Endothelial cell of umbilical vein (primary cell): ENCODE results near the gene HOXB3.

ENCODE experiments used
- EZH2 ChIP-seq: IDR thresholded peaks from 2 replicates; pipeline ENCODE4 v1.6.1; 2012; ENCODE audit warnings: borderline replicate concordance, low read depth, mild to moderate bottlenecking, moderate library complexity, low read length, inconsistent platforms; ENCODE audit not compliant: severe bottlenecking
- MYC ChIP-seq: IDR thresholded peaks from one replicate; pipeline ENCODE4 v1.6.1; 2011; ENCODE audit warnings: mild to moderate bottlenecking, low read depth, low read length
- POLR2A ChIP-seq: IDR thresholded peaks from 2 replicates; pipeline ENCODE4 v1.6.1; 2012; ENCODE audit warnings: low read depth, mild to moderate bottlenecking, control low read depth, low read length
- TF ChIP-seq, protein P1 (sequence below), 2 donors: IDR thresholded peaks; 1 replicate in 1 of 2; 2 replicates in 1 of 2; pipeline ENCODE4 v1.5.1; 2011; ENCODE audit warnings: low read length in 2 of 2, mild to moderate bottlenecking in 2 of 2, moderate library complexity in 2 of 2, control low read depth in 1 of 2, inconsistent platforms in 1 of 2, low read depth in 1 of 2; ENCODE audit not compliant: insufficient read depth in 1 of 2; ENCODE audit errors: extremely low read depth in 1 of 2

DNA sequence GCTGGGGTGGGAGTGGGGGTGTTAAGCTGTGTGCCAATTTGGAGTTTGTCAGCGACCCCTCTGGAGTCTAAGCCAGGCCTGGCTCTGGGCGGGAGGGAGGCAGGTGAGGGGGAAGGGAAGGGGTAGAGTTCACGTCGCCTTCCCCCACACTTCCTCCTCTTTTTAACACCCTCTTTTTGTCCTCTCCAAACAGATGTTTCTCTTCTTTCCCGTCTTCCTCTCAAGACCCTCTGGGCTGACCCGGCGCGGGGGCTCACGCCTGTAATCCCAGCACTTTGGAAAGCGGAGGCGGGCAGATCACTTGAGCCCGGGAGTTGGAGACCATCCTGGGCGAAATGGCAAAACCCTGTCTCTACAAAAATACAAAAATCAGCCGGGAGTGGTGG is 62.5 kb downstream of the HOXB3 start:
- TF ChIP-seq, protein P1, sequence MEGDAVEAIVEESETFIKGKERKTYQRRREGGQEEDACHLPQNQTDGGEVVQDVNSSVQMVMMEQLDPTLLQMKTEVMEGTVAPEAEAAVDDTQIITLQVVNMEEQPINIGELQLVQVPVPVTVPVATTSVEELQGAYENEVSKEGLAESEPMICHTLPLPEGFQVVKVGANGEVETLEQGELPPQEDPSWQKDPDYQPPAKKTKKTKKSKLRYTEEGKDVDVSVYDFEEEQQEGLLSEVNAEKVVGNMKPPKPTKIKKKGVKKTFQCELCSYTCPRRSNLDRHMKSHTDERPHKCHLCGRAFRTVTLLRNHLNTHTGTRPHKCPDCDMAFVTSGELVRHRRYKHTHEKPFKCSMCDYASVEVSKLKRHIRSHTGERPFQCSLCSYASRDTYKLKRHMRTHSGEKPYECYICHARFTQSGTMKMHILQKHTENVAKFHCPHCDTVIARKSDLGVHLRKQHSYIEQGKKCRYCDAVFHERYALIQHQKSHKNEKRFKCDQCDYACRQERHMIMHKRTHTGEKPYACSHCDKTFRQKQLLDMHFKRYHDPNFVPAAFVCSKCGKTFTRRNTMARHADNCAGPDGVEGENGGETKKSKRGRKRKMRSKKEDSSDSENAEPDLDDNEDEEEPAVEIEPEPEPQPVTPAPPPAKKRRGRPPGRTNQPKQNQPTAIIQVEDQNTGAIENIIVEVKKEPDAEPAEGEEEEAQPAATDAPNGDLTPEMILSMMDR (IDR thresholded peaks at IDR 0.05; ENCODE audit: extremely low read depth in 1 of 2, insufficient read depth in 1 of 2, low read depth in 1 of 2, low read length in 2 of 2) = no peak
- no peak for TF ChIP-seq MYC
- TF ChIP-seq EZH2 = no peak
- no peak for TF ChIP-seq POLR2A
